Lower leg skin (tissue), 3 donors: ENCODE results near the gene HRG.

Experiments
- CTCF ChIP-seq, 3 donors: fragments of 450-650 bp; IDR thresholded peaks; one replicate each; pipeline ENCODE4 v1.5.1; 2016; ENCODE audit warnings: antibody characterized with exemption in 3 of 3, mild to moderate bottlenecking in 3 of 3, moderate library complexity in 2 of 3
- POLR2A ChIP-seq, 2 donors: fragments of 450-650 bp; IDR thresholded peaks; one replicate each; pipeline ENCODE4 v1.6.1; 2016 to 2017; ENCODE audit warnings: antibody characterized with exemption in 2 of 2, mild to moderate bottlenecking in 1 of 2, moderate library complexity in 1 of 2

DNA sequence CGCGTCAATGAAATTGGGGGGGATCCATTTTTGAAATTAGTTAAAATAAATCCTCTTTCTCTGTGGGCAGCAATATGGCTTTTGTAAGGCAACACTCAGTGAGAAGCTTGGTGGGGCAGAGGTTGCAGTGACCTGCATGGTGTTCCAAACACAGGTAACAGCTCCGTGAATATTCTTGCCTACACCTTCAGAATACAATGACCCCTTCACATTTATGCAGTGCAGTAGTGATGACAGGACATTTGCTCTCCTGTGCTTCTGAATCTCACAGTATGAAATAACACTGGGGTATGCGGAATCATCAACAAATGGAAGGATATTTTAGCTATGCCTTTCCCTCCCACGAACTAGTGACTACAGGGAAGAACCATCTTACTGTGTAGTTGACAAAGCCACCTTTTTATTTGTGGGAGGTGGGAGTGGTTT is 46.0 kb upstream of the HRG start:
- TF ChIP-seq CTCF (IDR thresholded peaks at IDR 0.05) (no peak), POLR2A (IDR thresholded peaks at IDR 0.05) (no peak)
